K562 (cell line): ENCODE data around the gene COL4A2. TPM values are rescaled to one million over a fixed set of nuclear protein-coding genes. Genes with fewer than 3 reads are reported as not detected.
A peak's percentile ranks its signal among the peaks of the same experiment; 100 is the strongest.

Experiments
- ATAC-seq: fragments of 200-7000 bp; cut with Tn5 transposase; 3 replicates; pipeline ENCODE4 v1.9.1; 2020; ENCODE audit warnings: moderate library complexity
- BruUV-seq: library from RNA; stranded (reverse); fragments of 400-500 nt; replicated peaks from 2 replicates; lab custom pipeline; 2021; lab: Mats Ljungman, UMichigan
- CTCF ChIA-PET: fragments of 300-600 bp; formaldehyde crosslinking; extraction: SDS; loops from one replicate; lab custom pipeline; 2021; ENCODE audit warnings: low intra/inter-chr PET ratio; lab: Yijun Ruan, JAX
- POLR2A ChIA-PET: fragments of 300-600, 350-650 bp; sonication (Branson Sonifier 250); formaldehyde crosslinking; extraction: SDS; loops from one replicate; lab custom pipeline; 2021; ENCODE audit warnings: antibody characterized with exemption, inconsistent platforms; lab: Yijun Ruan, JAX
- DNase-seq, 4 experiments: peaks; one replicate each; pipeline versions ENCODE4 v3.0.0 to v3.0.0-alpha.2; 2011 to 2018; ENCODE audit warnings: low spot score in 3 of 4, mixed read lengths in 3 of 4; ENCODE audit errors: extremely low read depth in 1 of 4
- FAIRE-seq: peaks from 2 replicates; lab custom pipeline; 2011; peaks lifted over from hg19 to GRCh38; lab: Jason Lieb, UNC
- H2AFZ ChIP-seq: 2 replicates; pipeline ENCODE4 v1.6.0; 2011; ENCODE audit warnings: low read depth, low read length, control low read depth, inconsistent platforms
- H3K27ac ChIP-seq: fragments of 200-600 bp; 3 replicates; pipeline ENCODE4 v1.8.0; 2011; ENCODE audit warnings: low read depth, mild to moderate bottlenecking, control low read depth, inconsistent platforms, low read length, moderate library complexity, mixed read lengths; ENCODE audit errors: extremely low read depth
- H3K27me3 ChIP-seq, 2 experiments: fragments of 300-600 bp in 1 of 2; 2 replicates in 1 of 2; 3 replicates in 1 of 2; pipeline versions ENCODE4 v1.6.0 to v1.8.0; 2011; ENCODE audit warnings: inconsistent platforms in 2 of 2, low read length in 2 of 2, mild to moderate bottlenecking in 1 of 2, mixed read lengths in 1 of 2, moderate library complexity in 1 of 2; ENCODE audit not compliant: control insufficient read depth in 2 of 2, insufficient read depth in 2 of 2
- H3K36me3 ChIP-seq: fragments of 300-600 bp; 3 replicates; pipeline ENCODE4 v1.8.0; 2011; ENCODE audit warnings: mild to moderate bottlenecking, low read length, inconsistent platforms; ENCODE audit not compliant: control insufficient read depth, insufficient read depth
- H3K4me1 ChIP-seq, 2 experiments: fragments of 200-600 bp in 1 of 2; replicated peaks in 1 of 2; 2 replicates in 1 of 2; 3 replicates in 1 of 2; pipeline versions ENCODE4 v1.5.1 to v1.8.0; 2011; ENCODE audit warnings: inconsistent platforms in 2 of 2, low read length in 2 of 2, mild to moderate bottlenecking in 1 of 2, mixed read lengths in 1 of 2, moderate library complexity in 1 of 2; ENCODE audit not compliant: control insufficient read depth in 2 of 2, insufficient read depth in 2 of 2
- H3K4me2 ChIP-seq: 2 replicates; pipeline ENCODE4 v1.6.1; 2011; ENCODE audit warnings: low read length, control low read depth, inconsistent platforms, mixed read lengths; ENCODE audit not compliant: insufficient read depth
- H3K4me3 ChIP-seq: fragments of 200-600 bp; sonication (generic), shearing (Covaris generic); 2 replicates; pipeline ENCODE4 v1.5.1; 2016; ENCODE audit warnings: control low read depth, inconsistent platforms
- H3K79me2 ChIP-seq: fragments of 200-600 bp; 3 replicates; pipeline ENCODE4 v1.8.0; 2011; ENCODE audit warnings: low read length, inconsistent platforms; ENCODE audit not compliant: control insufficient read depth, insufficient read depth
- H3K9ac ChIP-seq, 2 experiments: 2 replicates each; pipeline versions ENCODE4 v1.6.0 to v1.6.1; 2011; ENCODE audit warnings: low read depth in 2 of 2, low read length in 2 of 2, control low read depth in 1 of 2, inconsistent platforms in 1 of 2, mild to moderate bottlenecking in 1 of 2, mixed read lengths in 1 of 2; ENCODE audit not compliant: insufficient read depth in 1 of 2
- H3K9me1 ChIP-seq: one replicate; pipeline ENCODE4 v1.6.0; 2011; ENCODE audit warnings: inconsistent platforms, mild to moderate bottlenecking, low read length, moderate library complexity; ENCODE audit not compliant: control insufficient read depth, insufficient read depth
- H3K9me3 ChIP-seq: replicated peaks from 2 replicates; pipeline ENCODE4 v1.5.1; 2011; ENCODE audit warnings: low read depth, low read length, inconsistent platforms; ENCODE audit not compliant: control insufficient read depth, insufficient read depth
- H4K20me1 ChIP-seq: replicated peaks from 2 replicates; pipeline ENCODE4 v1.6.1; 2011; ENCODE audit warnings: low read length, inconsistent platforms, mixed read lengths; ENCODE audit not compliant: control insufficient read depth, insufficient read depth
- DEAF1 ChIP-seq: fragments of 450-650 bp; formaldehyde crosslinking; IDR thresholded peaks from 2 replicates; pipeline ENCODE4 v1.4.0; 2020; ENCODE audit warnings: mild to moderate bottlenecking, moderate library complexity
- NCOR1 ChIP-seq: fragments of 450-650 bp; IDR thresholded peaks from 2 replicates; pipeline ENCODE4 v1.6.1; 2016; ENCODE audit warnings: mild to moderate bottlenecking, moderate library complexity
- SP1 ChIP-seq: sonication (generic); formaldehyde crosslinking; IDR thresholded peaks from 2 replicates; pipeline ENCODE4 v1.8.1; 2022; ENCODE audit warnings: mild to moderate bottlenecking, missing genetic modification reagents
- ZBTB17 ChIP-seq: fragments of 450-650 bp; formaldehyde crosslinking; IDR thresholded peaks from 2 replicates; pipeline ENCODE4 v1.4.0; 2020; ENCODE audit warnings: mild to moderate bottlenecking
- WGBS: fragments of 100-300 bp; shearing (Covaris generic); methylation state at CpG from one replicate; pipeline ENCODE4 v1.1.6; 2016; ENCODE audit warnings: low coverage, mixed read lengths; ENCODE audit not compliant: insufficient coverage; ENCODE audit errors: missing lambda C conversion rate; 5-methylcytosine and 5-hydroxymethylcytosine counted together
- in situ Hi-C: fragments of 300-500 bp; cut with MboI; formaldehyde crosslinking; loops from 4 replicates; pipeline ENCODE4 v1.15.0; 2018; ENCODE audit warnings: inconsistent platforms, mixed read lengths
- intact Hi-C: fragments of 100-400 bp; cut with micrococcal nuclease; formaldehyde crosslinking; loops from 2 replicates; pipeline ENCODE4 v1.14.2; 2022
- polyA plus RNA-seq, 8 experiments: library from polyadenylated mRNA; depleted of rRNA in 4 of 8; stranded (reverse) in 5 of 8; unstranded in 3 of 8; fragments of >200 nt; fragmentation: Nextera tagmentation in 2 of 8; fragmentation: Illumina TruSeq in 1 of 8; extraction: Ambion mirVana in 2 of 8; extraction: Trizol in 1 of 8; gene quantifications; 2 replicates each; pipeline versions ENCODE4 v1.2.1 to v1.2.3, GENCODE V29; 2011 to 2014; ENCODE audit warnings: inconsistent platforms in 1 of 8, missing spikeins in 1 of 8
- total RNA-seq, 7 experiments: library from RNA; depleted of rRNA in 6 of 7; stranded (reverse); fragments of >200 nt in 6 of 7; fragmentation: Illumina TruSeq in 2 of 7; extraction: Trizol in 2 of 7; gene quantifications; 2 replicates each; pipeline versions ENCODE4 v1.2.1 to v1.2.3, GENCODE V29; 2011 to 2021; ENCODE audit warnings: low replicate concordance in 1 of 7
- TF ChIP-seq, protein P1 (sequence below): IDR thresholded peaks from 3 replicates; pipeline ENCODE4 v1.6.1; 2011; ENCODE audit warnings: borderline replicate concordance, mild to moderate bottlenecking, moderate library complexity; ENCODE audit not compliant: insufficient read length; ENCODE audit errors: extremely low read depth

COL4A2 gene
- total and polyA plus RNA-seq, 9 of the 15 experiments (the other 6 are each of a cell fraction or from before 2014, with no cell fraction given) = 0.13 to 15.2 (median 8.1) TPM

- TF ChIP-seq, protein P1, sequence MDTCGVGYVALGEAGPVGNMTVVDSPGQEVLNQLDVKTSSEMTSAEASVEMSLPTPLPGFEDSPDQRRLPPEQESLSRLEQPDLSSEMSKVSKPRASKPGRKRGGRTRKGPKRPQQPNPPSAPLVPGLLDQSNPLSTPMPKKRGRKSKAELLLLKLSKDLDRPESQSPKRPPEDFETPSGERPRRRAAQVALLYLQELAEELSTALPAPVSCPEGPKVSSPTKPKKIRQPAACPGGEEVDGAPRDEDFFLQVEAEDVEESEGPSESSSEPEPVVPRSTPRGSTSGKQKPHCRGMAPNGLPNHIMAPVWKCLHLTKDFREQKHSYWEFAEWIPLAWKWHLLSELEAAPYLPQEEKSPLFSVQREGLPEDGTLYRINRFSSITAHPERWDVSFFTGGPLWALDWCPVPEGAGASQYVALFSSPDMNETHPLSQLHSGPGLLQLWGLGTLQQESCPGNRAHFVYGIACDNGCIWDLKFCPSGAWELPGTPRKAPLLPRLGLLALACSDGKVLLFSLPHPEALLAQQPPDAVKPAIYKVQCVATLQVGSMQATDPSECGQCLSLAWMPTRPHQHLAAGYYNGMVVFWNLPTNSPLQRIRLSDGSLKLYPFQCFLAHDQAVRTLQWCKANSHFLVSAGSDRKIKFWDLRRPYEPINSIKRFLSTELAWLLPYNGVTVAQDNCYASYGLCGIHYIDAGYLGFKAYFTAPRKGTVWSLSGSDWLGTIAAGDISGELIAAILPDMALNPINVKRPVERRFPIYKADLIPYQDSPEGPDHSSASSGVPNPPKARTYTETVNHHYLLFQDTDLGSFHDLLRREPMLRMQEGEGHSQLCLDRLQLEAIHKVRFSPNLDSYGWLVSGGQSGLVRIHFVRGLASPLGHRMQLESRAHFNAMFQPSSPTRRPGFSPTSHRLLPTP = no peak
- no peak for TF ChIP-seq DEAF1 (CRISPR knock-in tag)
Measured at GRCh38 chr13:110478405-110479214, 171.5 kb downstream of the COL4A2 start (continued).

GRCh38 chr13:110479215-110479545 is 172.1 kb downstream of the COL4A2 start:
- Histone ChIP-seq H3K27ac (no peak overlapping the region), H3K4me2 (no peak overlapping the region), H2AFZ (0 out of 2 replicates have a peak overlapping the region, but pooled peaks have one; percentile 40), H3K36me3 (no peaks in the 10 kb centered on the region), H3K9me1 (peaks cover 3% of the 10 kb centered on the region), H3K27me3 (peaks cover 0 to 14% of the 10 kb centered on the region in 2 experiments; a peak in 2 of 5 replicates), H4K20me1 (no peaks in the 10 kb centered on the region), H3K9ac (peak overlapping the region in 1 of 2 experiments; percentile 64; a peak in 2 of 4 replicates), H3K4me3 (no peak overlapping the region), H3K9me3 (no peaks in the 10 kb centered on the region), H3K4me1 (peaks cover 18 to 35% of the 10 kb centered on the region in 2 experiments; a peak in 4 of 5 replicates), H3K79me2 (no peaks in the 10 kb centered on the region)
- ChIA-PET CTCF (no interaction called here), POLR2A (interaction anchor here (0.6 kb wide), 1 partner anchor 206 kb away, joined by 3 read pairs; no protein-coding TSS in a partner anchor)
- BruUV-seq = no TSS peak
- TF ChIP-seq SP1 (CRISPR knock-in tag) (no peak), ZBTB17 (no peak), NCOR1 (no peak)
- no peak for DNase-seq
- intact Hi-C loops (no loop called here), in situ Hi-C loops (no loop called here)
- ATAC-seq = no peak; the same call in 2 of the 3 replicates
- no peak for FAIRE-seq
- WGBS = 35% methylated on average over 6 of the region's 6 CpGs
